HepG2 (cell line): ENCODE results near the gene RDH16. TPM values are rescaled to one million over a fixed set of nuclear protein-coding genes. Genes with fewer than 3 reads are reported as not detected.
A peak's percentile ranks its signal among the peaks of the same experiment; 100 is the strongest.

Experiments used
- CREB1 ChIP-seq, 2 experiments: fragments of 450-650 bp in 1 of 2; IDR thresholded peaks; 2 replicates each; pipeline ENCODE4 v1.6.1; 2016 to 2017; ENCODE audit warnings: control low read depth in 1 of 2, mild to moderate bottlenecking in 1 of 2, missing compliant biosample characterization in 1 of 2, missing genetic modification characterization in 1 of 2
- HDAC2 ChIP-seq: sonication (generic); formaldehyde crosslinking; IDR thresholded peaks from 2 replicates; pipeline ENCODE4 v1.4.0; 2020; ENCODE audit warnings: missing genetic modification reagents
- KLF12 ChIP-seq: sonication (generic); formaldehyde crosslinking; IDR thresholded peaks from 2 replicates; pipeline ENCODE4 v1.4.0; 2020; ENCODE audit warnings: missing genetic modification reagents, borderline replicate concordance
- MAFG ChIP-seq: sonication (generic); formaldehyde crosslinking; IDR thresholded peaks from 2 replicates; pipeline ENCODE4 v1.5.1; 2020; ENCODE audit warnings: mild to moderate bottlenecking, missing genetic modification reagents
- MEIS1 ChIP-seq: sonication (generic); formaldehyde crosslinking; IDR thresholded peaks from 2 replicates; pipeline ENCODE4 v1.9.0; 2021; ENCODE audit warnings: mild to moderate bottlenecking, missing genetic modification reagents, moderate library complexity, borderline replicate concordance
- POLR2G ChIP-seq: fragments of 200-400 bp; formaldehyde crosslinking; IDR thresholded peaks from 2 replicates; pipeline ENCODE4 v1.6.1; 2018; ENCODE audit warnings: mild to moderate bottlenecking, low read depth, low read length, moderate library complexity
- SMYD3 ChIP-seq: sonication (generic); formaldehyde crosslinking; IDR thresholded peaks from 2 replicates; pipeline ENCODE4 v1.8.1; 2023; ENCODE audit warnings: mild to moderate bottlenecking, missing genetic modification reagents
- SSRP1 ChIP-seq: IDR thresholded peaks from 2 replicates; pipeline ENCODE4 v1.6.1; 2016; ENCODE audit warnings: control low read depth
- ZFP82 ChIP-seq: sonication (generic); formaldehyde crosslinking; IDR thresholded peaks from 2 replicates; pipeline ENCODE4 v1.5.1; 2020; ENCODE audit warnings: mild to moderate bottlenecking, missing genetic modification reagents, borderline replicate concordance
- ZNF101 ChIP-seq: sonication (generic); formaldehyde crosslinking; IDR thresholded peaks from 2 replicates; pipeline ENCODE4 v1.4.0; 2020; ENCODE audit warnings: mild to moderate bottlenecking, low read depth, missing genetic modification reagents, borderline replicate concordance
- ZNF382 ChIP-seq: sonication (generic); formaldehyde crosslinking; IDR thresholded peaks from 2 replicates; pipeline ENCODE4 v1.5.0; 2020; ENCODE audit warnings: missing genetic modification reagents, mild to moderate bottlenecking, borderline replicate concordance
- ZNF530 ChIP-seq: sonication (generic); formaldehyde crosslinking; IDR thresholded peaks from 2 replicates; pipeline ENCODE4 v1.5.0; 2020; ENCODE audit warnings: low read depth, mild to moderate bottlenecking, missing genetic modification reagents
- ZNF782 ChIP-seq: sonication (generic); formaldehyde crosslinking; IDR thresholded peaks from 2 replicates; pipeline ENCODE4 v1.4.0; 2020; ENCODE audit warnings: missing genetic modification reagents, mild to moderate bottlenecking, borderline replicate concordance
- polyA plus RNA-seq, 8 experiments: library from polyadenylated mRNA; depleted of rRNA in 3 of 8; stranded (reverse) in 7 of 8; unstranded in 1 of 8; fragments of >200 nt; fragmentation: Illumina TruSeq in 4 of 8; extraction: Trizol in 4 of 8; gene quantifications; 2 replicates each; pipeline versions ENCODE4 v1.2.1 to v1.2.3, GENCODE V29; 2011 to 2016; ENCODE audit warnings: low read depth in 4 of 8, missing spikeins in 1 of 8, mixed read lengths in 1 of 8; ENCODE audit not compliant: insufficient read depth in 1 of 8
- total RNA-seq, 5 experiments: library from RNA; depleted of rRNA; stranded (reverse); fragments of >200 nt; fragmentation: Illumina TruSeq; extraction: Trizol; gene quantifications; 2 replicates each; pipeline ENCODE4 v1.2.3, GENCODE V29; 2016; ENCODE audit warnings: low read depth in 1 of 5
- TF ChIP-seq, protein P1 (sequence below): sonication (generic); formaldehyde crosslinking; IDR thresholded peaks from 2 replicates; pipeline ENCODE4 v1.4.0; 2020; ENCODE audit warnings: missing genetic modification reagents
- TF ChIP-seq, protein P2 (sequence below): IDR thresholded peaks from 2 replicates; pipeline ENCODE4 v1.6.1; 2012; ENCODE audit warnings: inconsistent platforms
- TF ChIP-seq, protein P3 (sequence below): sonication (generic); formaldehyde crosslinking; IDR thresholded peaks from 2 replicates; pipeline ENCODE4 v1.4.0; 2020; ENCODE audit warnings: missing genetic modification reagents, mild to moderate bottlenecking, borderline replicate concordance
- TF ChIP-seq, protein P4 (sequence below): sonication (generic); formaldehyde crosslinking; IDR thresholded peaks from 2 replicates; pipeline ENCODE4 v1.4.0; 2020; ENCODE audit warnings: missing genetic modification reagents; ENCODE audit errors: not compliant biosample characterization
- TF ChIP-seq, protein P5 (sequence below): IDR thresholded peaks from 2 replicates; pipeline ENCODE4 v1.6.1; 2016; ENCODE audit warnings: low read depth
- TF ChIP-seq, protein P6 (sequence below): sonication (generic); formaldehyde crosslinking; IDR thresholded peaks from 2 replicates; pipeline ENCODE4 v1.4.0; 2020; ENCODE audit warnings: missing genetic modification reagents, borderline replicate concordance

Gene RDH16
- total and polyA plus RNA-seq, 2 of the 13 experiments (the other 11 are each of a cell fraction or from before 2014, with no cell fraction given), result 0.05 to 0.13 TPM

DNA sequence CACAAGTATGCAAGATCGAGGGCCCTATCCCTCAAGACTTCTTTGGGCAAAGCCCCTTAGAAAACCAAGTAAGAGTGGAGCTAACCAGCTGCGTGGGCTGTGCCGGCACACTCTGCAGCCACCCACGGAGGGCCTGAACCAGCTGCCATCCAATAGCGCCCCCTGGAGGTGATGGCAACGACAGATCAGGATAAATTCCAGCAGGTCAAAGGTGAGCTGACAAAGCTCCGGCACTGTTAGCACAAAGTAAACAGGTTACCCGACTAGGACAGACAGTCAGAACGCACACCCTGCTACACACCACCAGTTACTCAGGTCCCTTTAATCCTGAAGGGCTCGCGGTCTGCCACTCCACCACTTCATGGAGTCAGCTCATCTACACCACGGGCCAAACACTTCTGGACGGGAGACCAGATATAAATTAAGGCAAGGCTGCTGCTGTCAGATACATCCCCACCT lies 44.1 kb upstream of the RDH16 start (continued):
- TF ChIP-seq ZNF101 (CRISPR knock-in tag), result no peak
- TF ChIP-seq SMYD3 (CRISPR knock-in tag), result no peak
- TF ChIP-seq, protein P1, sequence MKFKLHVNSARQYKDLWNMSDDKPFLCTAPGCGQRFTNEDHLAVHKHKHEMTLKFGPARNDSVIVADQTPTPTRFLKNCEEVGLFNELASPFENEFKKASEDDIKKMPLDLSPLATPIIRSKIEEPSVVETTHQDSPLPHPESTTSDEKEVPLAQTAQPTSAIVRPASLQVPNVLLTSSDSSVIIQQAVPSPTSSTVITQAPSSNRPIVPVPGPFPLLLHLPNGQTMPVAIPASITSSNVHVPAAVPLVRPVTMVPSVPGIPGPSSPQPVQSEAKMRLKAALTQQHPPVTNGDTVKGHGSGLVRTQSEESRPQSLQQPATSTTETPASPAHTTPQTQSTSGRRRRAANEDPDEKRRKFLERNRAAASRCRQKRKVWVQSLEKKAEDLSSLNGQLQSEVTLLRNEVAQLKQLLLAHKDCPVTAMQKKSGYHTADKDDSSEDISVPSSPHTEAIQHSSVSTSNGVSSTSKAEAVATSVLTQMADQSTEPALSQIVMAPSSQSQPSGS (CRISPR knock-in tag), result peak; percentile 68; the same call in 1 of the 2 replicates
- no peak for TF ChIP-seq ZNF782 (CRISPR knock-in tag)
- TF ChIP-seq, protein P2, sequence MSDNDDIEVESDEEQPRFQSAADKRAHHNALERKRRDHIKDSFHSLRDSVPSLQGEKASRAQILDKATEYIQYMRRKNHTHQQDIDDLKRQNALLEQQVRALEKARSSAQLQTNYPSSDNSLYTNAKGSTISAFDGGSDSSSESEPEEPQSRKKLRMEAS, result no peak; the same call in 1 of the 2 replicates
- peak; percentile 92 for TF ChIP-seq HDAC2 (CRISPR knock-in tag)
- TF ChIP-seq, protein P3, sequence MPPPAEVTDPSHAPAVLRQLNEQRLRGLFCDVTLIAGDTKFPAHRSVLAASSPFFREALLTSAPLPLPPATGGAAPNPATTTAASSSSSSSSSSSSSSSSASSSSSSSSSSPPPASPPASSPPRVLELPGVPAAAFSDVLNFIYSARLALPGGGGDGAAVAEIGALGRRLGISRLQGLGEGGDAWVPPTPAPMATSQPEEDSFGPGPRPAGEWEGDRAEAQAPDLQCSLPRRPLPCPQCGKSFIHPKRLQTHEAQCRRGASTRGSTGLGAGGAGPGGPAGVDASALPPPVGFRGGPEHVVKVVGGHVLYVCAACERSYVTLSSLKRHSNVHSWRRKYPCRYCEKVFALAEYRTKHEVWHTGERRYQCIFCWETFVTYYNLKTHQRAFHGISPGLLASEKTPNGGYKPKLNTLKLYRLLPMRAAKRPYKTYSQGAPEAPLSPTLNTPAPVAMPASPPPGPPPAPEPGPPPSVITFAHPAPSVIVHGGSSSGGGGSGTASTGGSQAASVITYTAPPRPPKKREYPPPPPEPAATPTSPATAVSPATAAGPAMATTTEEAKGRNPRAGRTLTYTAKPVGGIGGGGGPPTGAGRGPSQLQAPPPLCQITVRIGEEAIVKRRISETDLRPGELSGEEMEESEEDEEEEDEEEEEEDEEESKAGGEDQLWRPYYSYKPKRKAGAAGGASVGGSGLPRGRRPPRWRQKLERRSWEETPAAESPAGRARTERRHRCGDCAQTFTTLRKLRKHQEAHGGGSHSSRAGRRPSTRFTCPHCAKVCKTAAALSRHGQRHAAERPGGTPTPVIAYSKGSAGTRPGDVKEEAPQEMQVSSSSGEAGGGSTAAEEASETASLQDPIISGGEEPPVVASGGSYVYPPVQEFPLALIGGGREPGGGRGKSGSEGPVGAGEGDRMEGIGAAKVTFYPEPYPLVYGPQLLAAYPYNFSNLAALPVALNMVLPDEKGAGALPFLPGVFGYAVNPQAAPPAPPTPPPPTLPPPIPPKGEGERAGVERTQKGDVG (CRISPR knock-in tag), result no peak
- TF ChIP-seq CREB1 (IDR thresholded peaks at IDR 0.05), result 0 out of 2 replicates have a peak, but pooled peaks have one; percentile 24
- 0 out of 2 replicates have a peak, but pooled peaks have one; percentile 31 for TF ChIP-seq CREB1 (CRISPR knock-in tag; IDR thresholded peaks at IDR 0.05)
- no peak for TF ChIP-seq SSRP1 (CRISPR knock-in tag)
- no peak for TF ChIP-seq POLR2G
- TF ChIP-seq ZNF530 (CRISPR knock-in tag), result no peak
- TF ChIP-seq KLF12, result no peak
- TF ChIP-seq, protein P4, sequence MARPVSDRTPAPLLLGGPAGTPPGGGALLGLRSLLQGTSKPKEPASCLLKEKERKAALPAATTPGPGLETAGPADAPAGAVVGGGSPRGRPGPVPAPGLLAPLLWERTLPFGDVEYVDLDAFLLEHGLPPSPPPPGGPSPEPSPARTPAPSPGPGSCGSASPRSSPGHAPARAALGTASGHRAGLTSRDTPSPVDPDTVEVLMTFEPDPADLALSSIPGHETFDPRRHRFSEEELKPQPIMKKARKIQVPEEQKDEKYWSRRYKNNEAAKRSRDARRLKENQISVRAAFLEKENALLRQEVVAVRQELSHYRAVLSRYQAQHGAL (CRISPR knock-in tag), result no peak
- TF ChIP-seq, protein P5, sequence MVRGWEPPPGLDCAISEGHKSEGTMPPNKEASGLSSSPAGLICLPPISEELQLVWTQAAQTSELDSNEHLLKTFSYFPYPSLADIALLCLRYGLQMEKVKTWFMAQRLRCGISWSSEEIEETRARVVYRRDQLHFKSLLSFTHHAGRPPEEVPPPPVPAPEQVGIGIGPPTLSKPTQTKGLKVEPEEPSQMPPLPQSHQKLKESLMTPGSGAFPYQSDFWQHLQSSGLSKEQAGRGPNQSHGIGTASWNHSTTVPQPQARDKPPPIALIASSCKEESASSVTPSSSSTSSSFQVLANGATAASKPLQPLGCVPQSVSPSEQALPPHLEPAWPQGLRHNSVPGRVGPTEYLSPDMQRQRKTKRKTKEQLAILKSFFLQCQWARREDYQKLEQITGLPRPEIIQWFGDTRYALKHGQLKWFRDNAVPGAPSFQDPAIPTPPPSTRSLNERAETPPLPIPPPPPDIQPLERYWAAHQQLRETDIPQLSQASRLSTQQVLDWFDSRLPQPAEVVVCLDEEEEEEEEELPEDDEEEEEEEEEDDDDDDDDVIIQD (CRISPR knock-in tag), result no peak
- TF ChIP-seq ZFP82, result no peak
- TF ChIP-seq ZNF382 (CRISPR knock-in tag), result no peak
- TF ChIP-seq MEIS1 (CRISPR knock-in tag), result peak; percentile 64; the same call in 1 of the 2 replicates
- TF ChIP-seq, protein P6, sequence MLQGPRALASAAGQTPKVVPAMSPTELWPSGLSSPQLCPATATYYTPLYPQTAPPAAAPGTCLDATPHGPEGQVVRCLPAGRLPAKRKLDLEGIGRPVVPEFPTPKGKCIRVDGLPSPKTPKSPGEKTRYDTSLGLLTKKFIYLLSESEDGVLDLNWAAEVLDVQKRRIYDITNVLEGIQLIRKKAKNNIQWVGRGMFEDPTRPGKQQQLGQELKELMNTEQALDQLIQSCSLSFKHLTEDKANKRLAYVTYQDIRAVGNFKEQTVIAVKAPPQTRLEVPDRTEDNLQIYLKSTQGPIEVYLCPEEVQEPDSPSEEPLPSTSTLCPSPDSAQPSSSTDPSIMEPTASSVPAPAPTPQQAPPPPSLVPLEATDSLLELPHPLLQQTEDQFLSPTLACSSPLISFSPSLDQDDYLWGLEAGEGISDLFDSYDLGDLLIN (CRISPR knock-in tag), result no peak
- no peak for TF ChIP-seq MAFG (CRISPR knock-in tag)
